ENCODE measurements around the gene ISYNA1.

The ISYNA1 gene

GRCh38 chr19:18466354-18466753 is 28.4 kb upstream of the ISYNA1 start:
- DNase-seq, result no peak

GRCh38 chr19:18465964-18466339 is 28.0 kb upstream of the ISYNA1 start:
- no peak for DNase-seq

GRCh38 chr19:18465214-18465963 is 27.5 kb upstream of the ISYNA1 start:
- DNase-seq, result no peak

- DNase-seq, result no peak
These were observed 26.7 kb upstream of the ISYNA1 start for GRCh38 chr19:18464646-18465045.

GRCh38 chr19:18461471-18461870 is 23.5 kb upstream of the ISYNA1 start:
- DNase-seq, result no peak

- DNase-seq, result no peak
These were observed 23.0 kb upstream of the ISYNA1 start for GRCh38 chr19:18460900-18461299.

- no peak for DNase-seq
These were observed 19.8 kb upstream of the ISYNA1 start for GRCh38 chr19:18457483-18458331.

GRCh38 chr19:18456974-18457373 is 19.0 kb upstream of the ISYNA1 start:
- DNase-seq, result no peak

GRCh38 chr19:18456279-18456678 is 18.3 kb upstream of the ISYNA1 start:
- no peak for DNase-seq

GRCh38 chr19:18453269-18454024 is 15.5 kb upstream of the ISYNA1 start:
- no peak for DNase-seq

- DNase-seq, result no peak
These were observed 14.5 kb upstream of the ISYNA1 start for GRCh38 chr19:18452386-18452785.

GRCh38 chr19:18450931-18451836 is 13.3 kb upstream of the ISYNA1 start:
- DNase-seq, result peak; percentile 61

- no peak for DNase-seq
These were observed 12.3 kb upstream of the ISYNA1 start for GRCh38 chr19:18450021-18450930.

GRCh38 chr19:18449552-18449951 is 11.6 kb upstream of the ISYNA1 start:
- no peak for DNase-seq

GRCh38 chr19:18446811-18447359 is 9.0 kb upstream of the ISYNA1 start:
- DNase-seq, result no peak

- no peak for DNase-seq
These were observed 8.3 kb upstream of the ISYNA1 start for GRCh38 chr19:18446145-18446810.

GRCh38 chr19:18445262-18445948 is 7.5 kb upstream of the ISYNA1 start:
- DNase-seq, result no peak

- DNase-seq, result no peak
These were observed 6.6 kb upstream of the ISYNA1 start for GRCh38 chr19:18444513-18444912.

GRCh38 chr19:18443831-18444230 is 5.9 kb upstream of the ISYNA1 start:
- no peak for DNase-seq

- DNase-seq, result no peak
These were observed 5.5 kb upstream of the ISYNA1 start for GRCh38 chr19:18443406-18443805.
